GM23248 (cell line): ENCODE results near the gene PRELID1.

Source experiments
- EZH2 ChIP-seq: fragments of 200-600 bp; sonication (generic); IDR thresholded peaks from 2 replicates; pipeline ENCODE4 v1.6.1; 2018; ENCODE audit warnings: antibody characterized with exemption, mild to moderate bottlenecking; ENCODE audit not compliant: insufficient read depth, poor library complexity, severe bottlenecking
- EZH2phosphoT487 ChIP-seq: fragments of 200-600 bp; sonication (generic); IDR thresholded peaks from 2 replicates; pipeline ENCODE4 v1.6.1; 2018; ENCODE audit warnings: antibody characterized with exemption, moderate library complexity, mild to moderate bottlenecking, low read depth; ENCODE audit not compliant: insufficient read depth

DNA sequence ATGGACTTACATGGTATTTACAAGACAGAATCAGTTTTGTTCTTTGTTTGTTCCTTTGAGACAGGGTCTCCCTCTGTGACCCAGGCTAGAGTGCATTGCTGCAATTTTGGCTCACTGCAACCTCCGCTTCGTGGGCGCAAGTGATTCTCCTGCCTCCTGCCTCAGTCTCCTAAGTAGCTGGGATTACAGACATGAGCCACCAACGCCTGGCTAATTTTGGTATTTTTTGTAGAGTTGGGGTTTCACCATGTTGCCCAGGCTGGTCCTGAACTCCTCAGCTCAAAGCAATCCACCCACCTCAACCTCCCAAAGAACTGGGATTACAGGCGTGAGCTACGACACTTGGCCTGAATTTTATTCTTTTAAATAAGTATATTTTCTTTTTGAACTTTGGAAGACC, 27.7 kb upstream of the PRELID1 start:
- no peak for TF ChIP-seq EZH2phosphoT487
- TF ChIP-seq EZH2 = no peak
